ENCODE results near the gene RPRD1B. TPM values are rescaled to one million over a fixed set of nuclear protein-coding genes. Genes with fewer than 3 reads are reported as not detected.

RPRD1B gene
- total and polyA plus RNA-seq, 2 of the 13 experiments (the other 11 are each of a cell fraction or from before 2014, with no cell fraction given), result 31.1 to 41.5 TPM

GRCh38 chr20:38073307-38074071, 39.9 kb downstream of the RPRD1B start (continued):
- TF ChIP-seq PAF1 (CRISPR knock-in tag; IDR thresholded peaks at IDR 0.05) (no peak), THAP11 (CRISPR knock-in tag; IDR thresholded peaks at IDR 0.05) (no peak), ZBTB40 (IDR thresholded peaks at IDR 0.05) (no peak), ZBTB40 (CRISPR knock-in tag; IDR thresholded peaks at IDR 0.05) (no peak), SP5 (CRISPR knock-in tag; IDR thresholded peaks at IDR 0.05; ENCODE audit: borderline replicate concordance, low read depth) (no peak), PPARG (CRISPR knock-in tag; conservative IDR thresholded peaks at IDR 0.05) (0 out of 2 replicates have a peak, but pooled peaks have one; percentile 18), HMGXB4 (CRISPR knock-in tag; IDR thresholded peaks at IDR 0.05; ENCODE audit: borderline replicate concordance in 1 of 2, low read depth in 1 of 2) (0 out of 4 replicates have a peak, but pooled peaks of 1 of the 2 experiments have one; percentile 33), HOXA5 (CRISPR knock-in tag; IDR thresholded peaks at IDR 0.05) (peak; percentile 68; the same call in 1 of the 2 replicates), ZNF703 (CRISPR knock-in tag; IDR thresholded peaks at IDR 0.05; ENCODE audit: borderline replicate concordance) (no peak), SP4 (CRISPR knock-in tag; IDR thresholded peaks at IDR 0.05) (peak; percentile 56; the same call in 1 of the 2 replicates), BATF2 (CRISPR knock-in tag; IDR thresholded peaks at IDR 0.05) (no peak), MAFG (CRISPR knock-in tag; IDR thresholded peaks at IDR 0.05) (no peak), POLR2AphosphoS2 (IDR thresholded peaks at IDR 0.05; ENCODE audit: low read depth, low read length) (no peak; the same call in none of the 2 replicates), RNF219 (CRISPR knock-in tag; IDR thresholded peaks at IDR 0.05) (no peak), MED8 (CRISPR knock-in tag; IDR thresholded peaks at IDR 0.05; ENCODE audit: insufficient replicate concordance) (no peak)
